ENCODE results near the gene UCK2. TPM values are rescaled to one million over a fixed set of nuclear protein-coding genes. Genes with fewer than 3 reads are reported as not detected.

UCK2 gene
- total and polyA plus RNA-seq, 2 donors (not counting 3 experiments of a cell fraction or from before 2014, with no cell fraction given) = 62.3 to 74.7 TPM

- DNase-seq (ENCODE audit: low read depth, low spot score) = no peak
- no peak overlapping the region for H3K4me2 ChIP-seq (ENCODE audit: insufficient read depth, low read length)
- intact Hi-C loops (cut with micrococcal nuclease) = no loop called here
- no peak overlapping the region for H3K4me3 ChIP-seq (replicated peaks in 1 of 3; ENCODE audit: insufficient read depth in 1 of 3, low read depth in 1 of 3, low read length in 3 of 3)
- no peaks in the 10 kb centered on the region for H4K20me1 ChIP-seq (replicated peaks; ENCODE audit: control insufficient read depth, extremely low read depth, insufficient read depth, low read length)
- no peak for FAIRE-seq
- H3K27me3 ChIP-seq (ENCODE audit: control insufficient read depth in 2 of 2, insufficient read depth in 2 of 2, low read length in 2 of 2) = no peaks in the 10 kb centered on the region
- ChIA-PET POLR2A (no interaction called here), CTCF (no interaction called here)
- H3K36me3 ChIP-seq (ENCODE audit: control insufficient read depth in 2 of 2, extremely low read depth in 1 of 2, insufficient read depth in 2 of 2, low read length in 2 of 2) = no peaks in the 10 kb centered on the region
- no peaks in the 10 kb centered on the region for H3K9me3 ChIP-seq (replicated peaks; ENCODE audit: control insufficient read depth, insufficient read depth, low read length)
- H3K4me1 ChIP-seq (ENCODE audit: control insufficient read depth, extremely low read depth, insufficient read depth, low read length) = no peaks in the 10 kb centered on the region
- no peaks in the 10 kb centered on the region for H3K9me1 ChIP-seq (replicated peaks; ENCODE audit: control insufficient read depth, extremely low read depth, insufficient read depth, low read length)
- no peak for TF ChIP-seq JUN (IDR thresholded peaks at IDR 0.05; ENCODE audit: borderline replicate concordance, insufficient read depth, insufficient read length, low read depth)
- TF ChIP-seq FOS (IDR thresholded peaks at IDR 0.05; ENCODE audit: borderline replicate concordance, insufficient read depth, low read length) = no peak
- no peak overlapping the region for H2AFZ ChIP-seq (ENCODE audit: low read depth, low read length)
- H3K9ac ChIP-seq (replicated peaks; ENCODE audit: extremely low read depth, insufficient read depth, low read length) = no peak overlapping the region
- no TSS peak for BruUV-seq (replicated peaks)
- dilution Hi-C loops (cut with MboI; ENCODE audit: extremely low pct_ligation_motif_present, low sequenced_read_pairs) = no loop called here
- H3K27ac ChIP-seq (ENCODE audit: insufficient read depth, low read depth, low read length) = no peak overlapping the region
- no peaks in the 10 kb centered on the region for H3K79me2 ChIP-seq (ENCODE audit: control insufficient read depth, insufficient read depth, low read length)
Observed at GRCh38 chr1:165958306-165958705, 130.9 kb downstream of the UCK2 start.

GRCh38 chr1:165960136-165960535 lies 132.7 kb downstream of the UCK2 start:
- H3K9me3 ChIP-seq (replicated peaks; ENCODE audit: control insufficient read depth, insufficient read depth, low read length) = no peaks in the 10 kb centered on the region
- no peak overlapping the region for H3K4me2 ChIP-seq (ENCODE audit: insufficient read depth, low read length)
- no peaks in the 10 kb centered on the region for H3K36me3 ChIP-seq (ENCODE audit: control insufficient read depth in 2 of 2, extremely low read depth in 1 of 2, insufficient read depth in 2 of 2, low read length in 2 of 2)
- no peaks in the 10 kb centered on the region for H3K79me2 ChIP-seq (ENCODE audit: control insufficient read depth, insufficient read depth, low read length)
- dilution Hi-C loops (cut with MboI; ENCODE audit: extremely low pct_ligation_motif_present, low sequenced_read_pairs) = no loop called here
- no TSS peak for BruUV-seq (replicated peaks)
- no peaks in the 10 kb centered on the region for H3K4me1 ChIP-seq (ENCODE audit: control insufficient read depth, extremely low read depth, insufficient read depth, low read length)
- ChIA-PET CTCF (no interaction called here), POLR2A (no interaction called here)
- no peaks in the 10 kb centered on the region for H3K27me3 ChIP-seq (ENCODE audit: control insufficient read depth in 2 of 2, insufficient read depth in 2 of 2, low read length in 2 of 2)
- no peak overlapping the region for H3K4me3 ChIP-seq (replicated peaks in 1 of 3; ENCODE audit: insufficient read depth in 1 of 3, low read depth in 1 of 3, low read length in 3 of 3)
- no peak overlapping the region for H2AFZ ChIP-seq (ENCODE audit: low read depth, low read length)
- FAIRE-seq (no peak), DNase-seq (ENCODE audit: low read depth, low spot score) (no peak)
- H3K27ac ChIP-seq (ENCODE audit: insufficient read depth, low read depth, low read length) = no peak overlapping the region
- intact Hi-C loops (cut with micrococcal nuclease) = no loop called here
- TF ChIP-seq GATA2 (IDR thresholded peaks at IDR 0.05; ENCODE audit: insufficient read depth, insufficient read length, low read depth, low read length) = no peak
- no peak for TF ChIP-seq EZH2 (IDR thresholded peaks at IDR 0.05; ENCODE audit: borderline replicate concordance, low read depth, low read length, severe bottlenecking)
- TF ChIP-seq POLR2A (IDR thresholded peaks at IDR 0.05; ENCODE audit: low read depth, low read length) = no peak
- no peak for TF ChIP-seq MAX (IDR thresholded peaks at IDR 0.05; ENCODE audit: insufficient read depth, insufficient read length)
- TF ChIP-seq MYC (IDR thresholded peaks at IDR 0.05; ENCODE audit: low read depth, low read length) = no peak
- no peak for TF ChIP-seq CTCF (IDR thresholded peaks at IDR 0.05; ENCODE audit: extremely low read depth in 1 of 2, insufficient read depth in 1 of 2, low read depth in 1 of 2, low read length in 2 of 2)
- TF ChIP-seq FOS (IDR thresholded peaks at IDR 0.05; ENCODE audit: borderline replicate concordance, insufficient read depth, low read length) = no peak
- no peak for TF ChIP-seq POLR2AphosphoS5 (IDR thresholded peaks at IDR 0.05; ENCODE audit: insufficient read depth, low read depth, low read length)
- TF ChIP-seq JUN (IDR thresholded peaks at IDR 0.05; ENCODE audit: borderline replicate concordance, insufficient read depth, insufficient read length, low read depth) = no peak
- H3K9me1 ChIP-seq (replicated peaks; ENCODE audit: control insufficient read depth, extremely low read depth, insufficient read depth, low read length) = no peaks in the 10 kb centered on the region
- no peak overlapping the region for H3K9ac ChIP-seq (replicated peaks; ENCODE audit: extremely low read depth, insufficient read depth, low read length)
- no peaks in the 10 kb centered on the region for H4K20me1 ChIP-seq (replicated peaks; ENCODE audit: control insufficient read depth, extremely low read depth, insufficient read depth, low read length)
